ENCODE measurements around the gene FAM171A1. TPM values are rescaled to one million over a fixed set of nuclear protein-coding genes. Genes with fewer than 3 reads are reported as not detected.

The FAM171A1 gene
- total and polyA plus RNA-seq, 2 donors, result 4.2 to 5.4 TPM

DNA sequence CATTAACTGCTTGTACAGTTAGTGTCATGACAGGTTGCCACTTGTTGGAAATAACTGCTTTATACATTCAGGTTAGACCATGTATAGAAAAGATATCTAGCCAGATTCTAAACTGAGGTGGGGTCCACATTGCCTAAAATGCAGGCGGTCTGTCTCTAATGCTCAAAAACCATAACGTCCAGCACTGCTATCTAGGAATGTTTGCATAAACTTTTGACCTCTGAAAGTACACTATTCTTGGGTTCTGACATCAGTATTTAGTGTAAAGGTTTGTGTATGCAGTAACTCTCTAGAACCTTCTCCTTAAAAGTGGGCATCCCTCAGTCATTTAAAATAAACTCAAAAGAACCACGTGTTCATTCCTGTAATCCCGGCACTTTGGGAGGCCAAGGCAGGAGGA lies 10.3 kb upstream of the FAM171A1 start:
- 69% methylated on average over 4 of the region's 4 CpGs for WGBS

DNA sequence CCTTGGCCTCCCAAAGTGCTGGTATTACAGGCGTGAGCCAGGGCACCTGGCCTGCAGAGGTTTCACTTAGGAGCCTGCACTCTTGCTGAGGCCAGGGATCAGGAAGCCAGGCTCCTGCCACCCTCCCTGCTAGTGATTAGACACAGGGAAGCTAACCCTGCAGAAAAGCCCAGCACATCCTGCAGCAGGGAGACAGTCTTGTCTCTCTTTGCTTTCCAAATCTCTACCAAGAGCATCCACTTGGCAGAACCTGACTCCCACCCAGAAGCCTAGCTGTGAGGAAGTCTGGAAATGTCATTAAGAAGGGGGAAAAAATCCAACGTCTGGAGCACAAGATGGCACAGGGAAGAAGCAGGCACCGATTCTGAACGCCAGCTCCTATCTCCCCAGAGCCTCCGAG lies 8.0 kb upstream of the FAM171A1 start:
- WGBS, result 83% methylated on average over 5 of the region's 5 CpGs
- Histone ChIP-seq H3K4me3 (ENCODE audit: low read length in 2 of 2) (no peak overlapping the region), H3K4me1 (ENCODE audit: control insufficient read depth in 2 of 2, insufficient read depth in 2 of 2, low read length in 2 of 2) (no peaks in the 10 kb centered on the region), H3K27me3 (ENCODE audit: control insufficient read depth in 2 of 2, insufficient read depth in 1 of 2, low read length in 1 of 2) (peaks cover 0 to 24% of the 10 kb centered on the region in 2 donors), H3K27ac (ENCODE audit: low read depth in 1 of 2, low read length in 1 of 2) (no peak overlapping the region), H3K36me3 (ENCODE audit: control insufficient read depth in 2 of 2, insufficient read depth in 2 of 2, low read length in 1 of 2) (no peaks in the 10 kb centered on the region), H3K9me3 (ENCODE audit: control insufficient read depth in 2 of 2, insufficient read depth in 1 of 2, low read length in 1 of 2) (no peaks in the 10 kb centered on the region)
- no peak for DNase-seq (ENCODE audit: low read depth in 6 of 9, low spot score in 9 of 9)

More for the DNA sequence above, 10.3 kb upstream of the FAM171A1 start:
- H3K4me3 ChIP-seq (ENCODE audit: low read length in 2 of 2), result no peak overlapping the region
- H3K9me3 ChIP-seq (ENCODE audit: control insufficient read depth in 2 of 2, insufficient read depth in 1 of 2, low read length in 1 of 2), result no peaks in the 10 kb centered on the region
- no peak for DNase-seq (ENCODE audit: low read depth in 6 of 9, low spot score in 9 of 9)
- peaks cover 0 to 20% of the 10 kb centered on the region in 2 donors for H3K27me3 ChIP-seq (ENCODE audit: control insufficient read depth in 2 of 2, insufficient read depth in 1 of 2, low read length in 1 of 2)
- H3K4me1 ChIP-seq (ENCODE audit: control insufficient read depth in 2 of 2, insufficient read depth in 2 of 2, low read length in 2 of 2), result no peaks in the 10 kb centered on the region
- H3K27ac ChIP-seq (ENCODE audit: low read depth in 1 of 2, low read length in 1 of 2), result no peak overlapping the region
- H3K36me3 ChIP-seq (ENCODE audit: control insufficient read depth in 2 of 2, insufficient read depth in 2 of 2, low read length in 1 of 2), result no peaks in the 10 kb centered on the region

DNA sequence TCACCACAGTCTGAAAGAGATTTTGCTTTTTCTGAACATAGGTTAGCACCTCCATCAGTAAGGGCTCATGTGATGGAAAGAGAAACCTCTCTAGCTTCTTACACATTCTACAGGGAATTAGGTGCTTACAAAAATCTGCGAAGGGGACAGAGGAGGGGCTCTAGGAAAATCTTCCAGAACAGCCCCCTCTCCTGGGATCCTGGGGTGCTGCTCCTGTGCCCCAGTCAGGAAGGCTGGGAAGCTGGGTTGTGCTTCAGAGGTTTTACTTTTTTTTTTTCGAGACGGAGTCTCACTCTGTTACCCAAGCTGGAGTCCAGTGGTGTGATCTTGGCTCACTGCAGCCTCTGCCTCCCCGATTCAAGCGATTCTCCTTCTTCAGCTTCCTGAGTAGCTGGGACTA lies 7.5 kb upstream of the FAM171A1 start:
- Histone ChIP-seq H3K9me3 (ENCODE audit: control insufficient read depth in 2 of 2, insufficient read depth in 1 of 2, low read length in 1 of 2) (no peaks in the 10 kb centered on the region), H3K4me1 (ENCODE audit: control insufficient read depth in 2 of 2, insufficient read depth in 2 of 2, low read length in 2 of 2) (no peaks in the 10 kb centered on the region), H3K4me3 (ENCODE audit: low read length in 2 of 2) (no peak overlapping the region), H3K27me3 (ENCODE audit: control insufficient read depth in 2 of 2, insufficient read depth in 1 of 2, low read length in 1 of 2) (peaks cover 0 to 25% of the 10 kb centered on the region in 2 donors), H3K27ac (ENCODE audit: low read depth in 1 of 2, low read length in 1 of 2) (no peak overlapping the region), H3K36me3 (ENCODE audit: control insufficient read depth in 2 of 2, insufficient read depth in 2 of 2, low read length in 1 of 2) (no peaks in the 10 kb centered on the region)
- DNase-seq (ENCODE audit: low read depth in 6 of 9, low spot score in 9 of 9), result no peak
- 88% methylated on average over 5 of the region's 5 CpGs for WGBS

DNA sequence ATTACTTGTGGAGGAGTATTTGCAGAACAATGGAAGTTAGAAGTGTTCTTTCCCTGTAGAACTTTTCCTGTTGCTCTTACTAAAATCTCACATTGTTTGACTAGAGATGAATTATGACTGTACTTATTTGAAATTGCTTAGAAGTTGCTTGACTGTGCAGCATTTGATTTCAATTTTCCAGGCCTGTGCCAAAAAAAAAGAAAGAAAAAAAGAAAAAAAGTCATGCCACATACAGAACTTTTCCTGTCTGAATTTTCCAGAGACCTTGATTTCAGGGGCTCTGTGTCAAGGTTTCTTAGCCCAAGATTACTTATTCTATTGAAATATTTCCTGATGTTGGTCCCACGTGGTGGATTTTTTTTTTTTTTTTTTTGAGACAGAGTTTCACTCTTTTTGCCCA lies 3.5 kb upstream of the FAM171A1 start:
- no peak for DNase-seq (ENCODE audit: low read depth in 6 of 9, low spot score in 9 of 9)
- Histone ChIP-seq H3K9me3 (ENCODE audit: control insufficient read depth in 2 of 2, insufficient read depth in 1 of 2, low read length in 1 of 2) (no peaks in the 10 kb centered on the region), H3K27ac (ENCODE audit: low read depth in 1 of 2, low read length in 1 of 2) (no peak overlapping the region), H3K4me3 (ENCODE audit: low read length in 2 of 2) (no peak overlapping the region), H3K36me3 (ENCODE audit: control insufficient read depth in 2 of 2, insufficient read depth in 2 of 2, low read length in 1 of 2) (no peaks in the 10 kb centered on the region), H3K27me3 (ENCODE audit: control insufficient read depth in 2 of 2, insufficient read depth in 1 of 2, low read length in 1 of 2) (peaks cover 26 to 52% of the 10 kb centered on the region in 2 donors), H3K4me1 (ENCODE audit: control insufficient read depth in 2 of 2, insufficient read depth in 2 of 2, low read length in 2 of 2) (peaks cover 0 to 10% of the 10 kb centered on the region in 2 donors)
- 27% methylated on average over 1 of the region's 1 CpG for WGBS

DNA sequence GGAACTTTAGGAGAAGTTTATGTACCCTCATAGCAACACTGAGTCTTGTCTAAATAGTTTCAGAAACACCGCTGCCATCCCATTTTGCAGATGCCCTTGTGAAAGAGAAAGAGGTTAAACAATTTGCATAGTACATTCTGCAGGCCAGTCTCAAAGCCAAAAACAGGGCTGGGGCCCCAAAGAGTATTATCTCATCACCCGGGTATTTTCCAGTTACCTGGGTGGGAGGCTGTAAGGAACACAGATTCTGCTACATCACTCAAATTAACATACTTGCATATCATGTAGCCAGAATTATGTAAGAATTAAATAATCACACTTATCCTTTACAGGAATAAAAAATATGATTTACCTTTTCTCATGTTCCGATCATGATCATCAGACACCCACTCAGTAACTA lies 3.1 kb upstream of the FAM171A1 start:
- Histone ChIP-seq H3K36me3 (ENCODE audit: control insufficient read depth in 2 of 2, insufficient read depth in 2 of 2, low read length in 1 of 2) (no peaks in the 10 kb centered on the region), H3K27ac (ENCODE audit: low read depth in 1 of 2, low read length in 1 of 2) (no peak overlapping the region), H3K27me3 (ENCODE audit: control insufficient read depth in 2 of 2, insufficient read depth in 1 of 2, low read length in 1 of 2) (peaks cover 28 to 55% of the 10 kb centered on the region in 2 donors), H3K4me3 (ENCODE audit: low read length in 2 of 2) (no peak overlapping the region), H3K9me3 (ENCODE audit: control insufficient read depth in 2 of 2, insufficient read depth in 1 of 2, low read length in 1 of 2) (no peaks in the 10 kb centered on the region), H3K4me1 (ENCODE audit: control insufficient read depth in 2 of 2, insufficient read depth in 2 of 2, low read length in 2 of 2) (peaks cover 0 to 10% of the 10 kb centered on the region in 2 donors)
- no peak for DNase-seq (ENCODE audit: low read depth in 6 of 9, low spot score in 9 of 9)
- WGBS, result 90% methylated on average over 3 of the region's 3 CpGs

DNA sequence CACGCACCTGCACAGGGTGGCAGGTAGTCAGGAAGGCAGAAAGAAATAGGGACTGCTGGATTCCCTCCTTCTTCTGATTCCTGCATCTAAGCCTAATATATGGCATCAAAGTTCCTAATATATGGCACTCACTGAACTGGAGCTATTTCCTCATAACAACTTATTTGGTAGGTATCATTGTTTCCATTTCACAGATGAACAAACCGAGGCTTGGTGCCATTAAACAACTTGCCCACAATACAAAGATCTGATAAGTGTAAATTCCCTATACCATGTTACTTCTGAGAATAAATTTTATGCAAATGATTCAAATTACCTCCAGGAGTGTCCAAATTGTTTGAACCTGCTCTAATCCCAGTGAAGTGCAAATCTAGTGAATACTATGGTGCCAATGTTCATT lies 2.1 kb upstream of the FAM171A1 start:
- no peak overlapping the region for H3K4me3 ChIP-seq (ENCODE audit: low read length in 2 of 2)
- H3K27ac ChIP-seq (ENCODE audit: low read depth in 1 of 2, low read length in 1 of 2), result no peak overlapping the region
- 92% methylated on average over 2 of the region's 2 CpGs for WGBS

DNA sequence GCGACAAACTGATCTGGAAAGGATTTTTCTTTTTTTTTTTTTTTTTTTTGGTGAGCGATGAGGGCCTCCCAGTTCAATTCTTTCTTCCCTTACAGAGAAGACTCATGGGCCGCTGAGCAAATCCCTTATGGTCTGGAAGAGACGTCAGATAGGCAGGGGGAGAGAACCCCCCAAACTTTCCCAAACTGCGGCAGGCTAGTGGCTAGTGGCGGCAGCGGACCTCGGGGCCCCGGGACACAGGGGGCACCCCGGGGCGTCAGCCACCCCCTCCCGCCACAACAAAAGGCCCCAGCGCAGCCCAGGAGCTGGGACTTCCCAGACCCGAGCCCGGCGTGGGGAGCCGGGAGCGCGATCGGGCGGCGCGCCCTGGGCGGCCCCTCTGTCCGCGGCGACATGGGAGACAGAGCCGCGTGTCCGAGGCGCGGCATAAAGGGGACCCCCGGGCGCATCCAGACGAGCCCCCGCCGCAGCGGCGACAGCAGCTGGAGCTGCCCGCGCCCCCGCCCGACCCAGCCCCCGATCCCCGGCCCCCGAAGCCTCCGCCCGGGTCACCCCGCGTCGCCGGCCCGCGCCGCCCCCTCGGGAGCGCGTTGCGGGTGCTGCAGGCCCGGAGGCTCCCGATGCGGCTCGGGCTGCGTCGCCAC lies 755 bp downstream of the FAM171A1 start:
- Histone ChIP-seq H3K27ac (ENCODE audit: low read depth in 1 of 2, low read length in 1 of 2) (no peak overlapping the region), H3K27me3 (ENCODE audit: control insufficient read depth in 2 of 2, insufficient read depth in 1 of 2, low read length in 1 of 2) (peaks cover 36 to 65% of the 10 kb centered on the region in 2 donors), H3K9me3 (ENCODE audit: control insufficient read depth in 2 of 2, insufficient read depth in 1 of 2, low read length in 1 of 2) (no peaks in the 10 kb centered on the region), H3K4me3 (ENCODE audit: low read length in 2 of 2) (peak overlapping the region; percentile 26 to 76), H3K36me3 (ENCODE audit: control insufficient read depth in 2 of 2, insufficient read depth in 2 of 2, low read length in 1 of 2) (no peaks in the 10 kb centered on the region), H3K4me1 (ENCODE audit: control insufficient read depth in 2 of 2, insufficient read depth in 2 of 2, low read length in 2 of 2) (peaks cover 0 to 10% of the 10 kb centered on the region in 2 donors)
- 1% methylated on average over 65 of the region's 65 CpGs for WGBS
- peak in 2 of 9 donors; percentile 7 to 21 for DNase-seq (ENCODE audit: low read depth in 6 of 9, low spot score in 9 of 9)

More for the DNA sequence above, 2.1 kb upstream of the FAM171A1 start:
- H3K9me3 ChIP-seq (ENCODE audit: control insufficient read depth in 2 of 2, insufficient read depth in 1 of 2, low read length in 1 of 2), result no peaks in the 10 kb centered on the region
- peaks cover 35 to 59% of the 10 kb centered on the region in 2 donors for H3K27me3 ChIP-seq (ENCODE audit: control insufficient read depth in 2 of 2, insufficient read depth in 1 of 2, low read length in 1 of 2)
- no peaks in the 10 kb centered on the region for H3K36me3 ChIP-seq (ENCODE audit: control insufficient read depth in 2 of 2, insufficient read depth in 2 of 2, low read length in 1 of 2)
- no peak for DNase-seq (ENCODE audit: low read depth in 6 of 9, low spot score in 9 of 9)
- peaks cover 0 to 10% of the 10 kb centered on the region in 2 donors for H3K4me1 ChIP-seq (ENCODE audit: control insufficient read depth in 2 of 2, insufficient read depth in 2 of 2, low read length in 2 of 2)

DNA sequence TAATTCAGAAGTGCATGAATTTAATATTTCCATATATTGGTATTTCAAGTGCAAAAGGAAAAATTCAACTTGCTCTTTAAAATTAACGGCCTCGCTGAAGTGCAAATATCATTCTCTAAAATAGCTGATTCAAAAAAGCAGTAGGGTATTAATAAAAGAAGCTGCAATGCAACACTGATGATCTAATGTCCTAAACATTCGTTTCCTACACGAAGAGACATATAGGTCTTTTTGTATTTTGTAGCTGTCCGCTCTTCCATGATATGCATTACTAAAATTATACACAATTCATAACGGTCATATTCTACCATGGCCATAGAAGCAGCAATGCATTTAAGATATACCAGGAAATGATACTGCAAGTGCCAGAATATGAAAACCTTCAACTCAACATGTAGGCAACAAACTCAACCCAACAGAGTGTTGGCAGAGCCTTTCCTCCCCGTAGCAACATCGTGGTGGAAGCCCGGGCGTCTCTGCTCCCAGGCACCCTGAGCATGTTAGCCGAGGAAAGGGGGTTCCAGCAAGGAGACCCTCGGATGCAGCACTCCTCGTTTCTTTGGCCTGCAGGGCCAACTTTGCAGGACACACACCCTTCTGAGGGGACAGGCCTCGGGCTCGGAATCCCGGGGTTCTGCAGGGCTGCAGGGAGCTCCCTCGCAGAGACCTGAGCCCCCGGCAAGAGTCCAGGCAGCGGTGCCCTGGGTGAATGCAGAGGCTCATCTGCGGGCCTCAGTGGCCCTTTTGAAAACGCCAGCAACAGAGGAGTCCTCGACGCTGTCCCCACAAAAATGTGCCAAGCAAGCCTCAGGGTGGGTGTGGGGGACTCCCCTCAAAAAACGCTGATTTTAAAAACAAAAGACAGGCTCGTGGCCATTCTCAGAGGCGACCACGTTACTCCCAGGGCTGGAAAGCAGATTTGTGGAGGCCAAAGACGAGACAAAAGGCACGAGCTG lies 1.6 kb downstream of the FAM171A1 start:
- Histone ChIP-seq H3K27ac (ENCODE audit: low read depth in 1 of 2, low read length in 1 of 2) (no peak overlapping the region), H3K9me3 (ENCODE audit: control insufficient read depth in 2 of 2, insufficient read depth in 1 of 2, low read length in 1 of 2) (no peaks in the 10 kb centered on the region), H3K4me1 (ENCODE audit: control insufficient read depth in 2 of 2, insufficient read depth in 2 of 2, low read length in 2 of 2) (peaks cover 0 to 10% of the 10 kb centered on the region in 2 donors), H3K36me3 (ENCODE audit: control insufficient read depth in 2 of 2, insufficient read depth in 2 of 2, low read length in 1 of 2) (no peaks in the 10 kb centered on the region), H3K27me3 (ENCODE audit: control insufficient read depth in 2 of 2, insufficient read depth in 1 of 2, low read length in 1 of 2) (peaks cover 36 to 62% of the 10 kb centered on the region in 2 donors), H3K4me3 (ENCODE audit: low read length in 2 of 2) (peak overlapping the region; percentile 26 to 76)
- peak in 1 of 9 donors; percentile 14 for DNase-seq (ENCODE audit: low read depth in 6 of 9, low spot score in 9 of 9)
- 40% methylated on average over 29 of the region's 29 CpGs for WGBS

Data from thymus (tissue), 11 donors.